T1000 (cell line): ENCODE results near the gene RFESD.
"Not testable (repeated sequence)": the region's sequence is repeated elsewhere in the genome, so short reads cannot be mapped to it uniquely, and the experiment has no call there.

Experiments
- DNase-seq: peaks from one replicate; lab custom pipeline; 2025; ENCODE audit warnings: mixed read lengths; lab: John Stamatoyannopoulos, UW

The RFESD gene

DNA sequence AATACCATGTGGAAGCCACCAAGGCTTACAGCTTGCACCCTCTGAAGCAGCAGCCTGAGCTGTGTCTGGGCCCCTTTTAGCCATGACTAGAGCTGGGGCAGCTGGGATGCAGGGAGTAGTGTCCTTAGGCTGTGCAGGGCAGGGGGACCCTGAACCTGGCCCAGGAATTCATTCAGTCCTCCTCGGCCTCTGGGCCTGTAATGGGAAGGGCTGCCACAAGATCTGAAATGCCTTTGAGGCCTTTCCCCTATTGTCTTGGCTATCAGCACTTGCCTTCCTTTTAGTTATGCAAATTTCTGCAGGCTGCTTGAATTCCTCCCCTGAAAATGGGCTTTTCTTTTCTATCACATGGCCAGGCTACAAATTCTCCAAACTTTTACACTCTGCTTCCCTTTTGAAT lies 17.6 kb upstream of the RFESD start:
- no peak for DNase-seq

GRCh38 chr5:95630394-95630917 lies 16.1 kb upstream of the RFESD start:
- DNase-seq, result no peak

- no peak for DNase-seq
Measured at GRCh38 chr5:95631255-95631958, 15.2 kb upstream of the RFESD start.

- no peak for DNase-seq
Measured at GRCh38 chr5:95631991-95632675, 14.4 kb upstream of the RFESD start.

DNA sequence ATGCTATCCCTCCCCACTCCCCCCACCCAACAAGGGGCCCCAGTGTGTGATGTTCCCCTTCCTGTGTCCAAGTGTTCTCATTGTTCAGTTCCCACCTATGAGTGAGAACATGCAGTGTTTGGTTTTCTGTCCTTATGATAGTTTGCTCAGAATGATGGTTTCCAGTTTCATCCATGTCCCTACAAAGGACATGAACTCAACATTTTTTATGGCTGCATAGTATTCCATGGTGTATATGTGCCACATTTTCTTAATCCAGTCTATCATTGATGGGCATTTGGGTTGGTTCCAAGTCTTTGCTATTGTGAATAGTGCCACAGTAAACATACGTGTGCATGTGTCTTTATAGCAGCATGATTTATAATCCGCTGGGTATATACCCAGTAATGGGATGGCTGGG lies 13.6 kb upstream of the RFESD start:
- not testable (repeated sequence) for DNase-seq

DNA sequence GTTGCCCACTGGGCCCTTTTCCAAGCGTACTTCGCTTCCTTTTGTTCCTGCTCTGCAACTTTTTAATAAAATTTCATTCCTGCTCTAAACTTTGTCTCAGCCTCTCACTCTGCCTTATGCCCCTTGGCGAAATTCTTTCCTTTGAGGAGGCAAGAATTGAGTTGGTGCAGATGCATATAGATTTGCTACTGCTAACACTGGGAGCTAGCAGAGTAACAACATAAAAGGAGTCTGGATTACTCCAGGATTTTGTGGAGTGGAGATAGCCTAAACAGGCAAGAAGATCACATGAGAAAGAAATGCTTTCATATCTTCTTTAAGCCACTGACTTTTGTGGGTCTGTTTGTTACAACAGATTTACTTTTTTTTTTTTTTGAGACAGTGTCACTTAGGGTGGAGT lies 12.9 kb upstream of the RFESD start:
- no peak for DNase-seq

DNA sequence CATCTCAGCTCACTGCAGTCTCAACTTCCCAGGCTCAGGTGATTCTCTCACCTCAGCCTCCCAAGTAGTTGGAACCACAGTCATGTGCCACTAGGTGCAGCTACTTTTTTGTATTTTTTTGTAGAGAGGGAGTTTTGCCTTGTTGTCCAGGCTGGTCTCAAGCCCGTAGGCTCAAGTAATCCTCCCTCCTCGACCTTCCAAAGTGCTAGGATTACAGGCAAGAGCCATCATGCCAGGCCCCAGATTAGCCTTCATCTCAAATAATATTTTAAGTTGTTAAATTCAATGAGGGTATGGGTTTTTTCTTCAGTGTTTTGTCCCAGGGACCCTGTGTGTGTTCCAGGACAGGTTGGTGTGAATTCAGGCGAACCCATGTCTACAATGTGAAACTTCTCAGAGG lies 12.5 kb upstream of the RFESD start:
- no peak for DNase-seq

GRCh38 chr5:95638632-95639031 lies 7.9 kb upstream of the RFESD start:
- DNase-seq, result no peak

DNA sequence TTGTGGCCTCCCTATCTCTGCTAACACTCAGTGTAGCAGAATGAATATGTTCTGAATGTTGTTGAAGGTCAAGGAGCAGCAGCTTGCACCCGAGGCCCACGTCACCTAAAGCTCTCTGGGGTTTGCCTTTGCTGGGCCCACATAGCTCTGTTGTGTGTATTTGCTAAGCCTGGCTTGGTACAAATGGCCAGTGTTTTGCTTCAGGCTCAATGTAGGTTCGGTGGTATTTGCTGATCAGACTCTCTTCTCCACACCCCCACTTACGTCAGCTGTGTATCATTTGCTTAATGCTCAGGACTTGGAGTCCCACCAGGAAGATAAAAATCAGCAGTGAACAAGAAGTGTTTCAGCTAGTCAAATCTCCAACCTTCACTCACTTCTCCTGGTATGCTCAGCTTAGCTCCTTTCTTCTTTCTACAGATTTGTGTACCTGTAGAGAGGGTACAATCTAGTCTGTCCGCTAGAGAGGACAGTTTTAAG lies 4.8 kb upstream of the RFESD start:
- DNase-seq, result no peak

DNA sequence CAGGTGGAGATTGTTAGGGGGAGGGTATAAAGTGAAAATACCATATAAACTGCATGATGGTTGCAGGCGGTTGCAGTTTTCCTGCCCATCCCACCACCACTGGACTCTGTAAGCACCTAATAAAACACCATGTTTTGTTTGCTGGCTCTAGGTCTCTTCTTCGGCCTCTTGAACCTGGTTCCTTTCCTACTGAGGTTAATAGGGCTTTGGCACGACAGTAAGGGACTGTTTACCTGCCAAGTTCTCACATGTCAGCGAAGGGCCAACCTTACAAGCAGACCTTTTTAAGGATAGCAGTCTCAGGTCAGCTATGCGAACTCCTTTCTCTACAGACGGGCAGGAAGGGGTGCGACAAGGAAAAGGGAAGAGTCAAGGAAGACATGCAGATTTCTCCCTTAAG lies 3.4 kb upstream of the RFESD start:
- no peak for DNase-seq

- peak; percentile 9 for DNase-seq
Measured at GRCh38 chr5:95644351-95645042, 2.1 kb upstream of the RFESD start.

DNA sequence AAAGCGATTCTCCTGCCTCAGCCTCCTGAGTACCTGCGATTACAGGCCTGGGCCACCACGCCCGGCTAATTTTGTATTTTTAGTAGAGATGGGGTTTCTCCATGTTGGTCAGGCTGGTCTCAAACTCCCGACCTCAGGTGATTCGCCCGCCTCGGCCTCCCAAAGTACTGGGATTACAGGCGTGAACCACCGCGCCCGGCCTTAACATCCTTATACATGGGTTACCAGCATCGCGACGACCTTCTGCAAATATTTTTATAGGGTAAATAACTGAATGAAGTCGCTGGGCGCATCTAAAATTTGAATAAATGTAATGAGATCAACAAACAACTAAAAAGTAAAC lies 380 bp upstream of the RFESD start:
- not testable (repeated sequence) for DNase-seq

DNA sequence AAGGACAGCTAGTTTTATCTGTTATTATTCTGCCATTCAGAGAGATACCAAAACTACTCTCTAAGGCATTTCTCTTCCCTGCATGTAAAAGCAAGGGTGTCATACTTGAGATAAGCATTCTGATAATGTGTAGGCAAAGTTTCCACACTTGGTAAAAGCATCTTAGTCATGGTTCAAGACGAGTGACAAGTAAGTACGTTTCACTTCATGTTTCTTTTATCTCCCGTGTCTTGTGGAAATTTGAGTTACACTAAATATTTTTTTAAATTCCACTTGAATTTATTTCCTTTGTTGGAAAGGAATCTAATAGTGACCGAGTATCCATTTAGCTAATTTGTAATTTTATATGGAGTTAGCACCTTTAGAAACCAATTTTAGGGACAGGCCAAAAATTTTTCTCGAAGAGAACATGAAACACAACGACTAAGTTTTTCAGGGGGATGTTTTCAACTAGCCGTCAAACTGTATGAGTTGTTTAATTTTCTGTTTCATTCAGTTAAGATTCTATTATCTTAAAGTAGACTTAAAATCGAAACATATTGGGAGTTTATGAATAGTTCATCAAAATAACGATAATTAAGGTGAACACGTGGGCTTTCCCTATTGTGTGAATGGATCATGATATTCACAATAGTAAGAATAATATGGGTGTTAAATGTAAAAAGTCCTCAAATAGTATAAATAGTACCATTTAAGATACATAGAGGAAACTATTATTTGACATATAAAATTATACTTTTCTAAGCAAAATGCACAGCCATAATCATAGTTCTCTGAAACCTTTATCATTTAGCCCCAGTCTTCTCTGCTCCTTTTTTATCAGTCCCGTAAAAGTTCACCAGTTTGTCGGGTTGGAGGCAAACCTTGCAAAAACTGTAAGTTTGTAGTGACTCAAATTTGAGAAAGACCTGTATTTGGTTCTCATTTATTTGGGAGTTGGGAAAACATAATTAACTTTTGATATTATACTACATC lies 1.6 kb downstream of the RFESD start:
- no peak for DNase-seq

- no peak for DNase-seq
Measured at GRCh38 chr5:95649274-95649673, 2.7 kb downstream of the RFESD start.

DNA sequence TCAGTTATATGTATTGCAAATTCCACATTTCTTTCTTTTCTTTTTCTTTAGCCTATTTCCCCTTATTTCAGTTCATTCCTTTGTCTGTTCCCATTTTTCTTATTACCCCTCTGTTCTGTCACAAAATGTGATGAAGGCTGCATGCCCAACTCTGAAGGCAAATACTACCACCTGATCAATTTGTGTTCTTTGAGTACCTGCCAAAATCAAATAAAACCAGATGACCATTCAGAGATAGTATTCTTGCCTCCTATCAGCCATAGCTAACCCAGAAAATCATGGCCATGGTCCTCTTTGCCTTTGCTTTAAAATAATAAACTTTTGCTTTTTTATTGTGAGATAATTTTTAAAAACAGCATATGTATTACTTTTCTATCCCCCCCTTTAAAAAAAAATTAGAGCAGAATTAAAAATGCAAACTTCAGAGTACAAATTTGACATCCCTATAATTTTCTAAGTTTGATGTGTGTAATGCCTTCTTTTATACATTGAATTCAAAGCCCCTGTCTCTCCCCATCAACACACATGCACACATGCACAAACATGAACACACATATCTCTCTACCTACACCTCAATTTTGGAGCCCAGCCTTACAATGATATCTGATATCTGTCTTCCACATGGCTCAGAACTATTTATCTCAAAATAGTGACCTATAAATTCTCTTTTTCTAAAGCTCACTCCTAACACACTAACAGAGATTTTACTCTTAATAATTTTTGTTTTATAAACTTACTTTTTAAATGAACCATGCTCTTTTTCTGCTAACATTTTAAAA lies 3.5 kb downstream of the RFESD start:
- no peak for DNase-seq

- DNase-seq, result no peak
Measured at GRCh38 chr5:95652849-95653248, 6.3 kb downstream of the RFESD start.

GRCh38 chr5:95654196-95654595 lies 7.6 kb downstream of the RFESD start:
- no peak for DNase-seq

DNA sequence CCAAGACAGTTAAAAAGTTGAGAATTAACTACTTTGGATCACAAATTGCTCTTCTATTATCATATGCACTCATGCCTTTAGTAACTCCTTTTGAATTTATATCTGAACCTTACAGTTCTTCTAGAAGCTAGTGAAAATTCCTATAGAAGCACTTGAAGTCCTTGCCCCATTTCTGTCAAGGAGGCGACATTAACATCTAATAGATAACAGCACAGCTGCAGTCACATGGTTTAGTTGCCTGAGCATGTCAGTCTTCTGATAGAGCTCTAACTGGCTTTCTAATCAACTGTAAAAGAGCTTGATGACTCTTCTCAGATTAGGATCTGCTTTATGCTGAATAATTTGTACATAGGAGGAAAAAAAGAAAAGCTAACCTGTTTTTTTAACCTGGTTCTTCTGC lies 9.0 kb downstream of the RFESD start:
- no peak for DNase-seq

DNA sequence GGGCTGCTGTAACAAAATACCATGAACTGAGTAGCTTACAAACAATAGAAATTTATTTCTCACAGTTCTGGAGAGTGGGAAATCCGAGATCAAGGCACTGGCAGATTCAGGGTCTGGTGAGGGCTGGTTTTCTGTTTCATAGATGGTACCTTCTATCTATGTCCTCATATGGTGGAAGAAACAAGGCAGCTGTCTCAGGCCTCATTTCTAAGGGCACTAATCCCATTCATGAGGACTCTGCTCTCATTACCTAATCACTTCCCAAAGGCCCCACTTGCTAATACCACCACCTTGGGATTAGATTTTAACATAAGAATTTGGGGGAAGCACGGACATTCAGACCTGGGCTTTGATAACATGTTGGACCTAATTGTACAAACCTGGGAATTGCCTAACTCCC lies 13.5 kb downstream of the RFESD start:
- DNase-seq, result no peak

GRCh38 chr5:95662946-95663345 lies 16.4 kb downstream of the RFESD start:
- no peak for DNase-seq

DNA sequence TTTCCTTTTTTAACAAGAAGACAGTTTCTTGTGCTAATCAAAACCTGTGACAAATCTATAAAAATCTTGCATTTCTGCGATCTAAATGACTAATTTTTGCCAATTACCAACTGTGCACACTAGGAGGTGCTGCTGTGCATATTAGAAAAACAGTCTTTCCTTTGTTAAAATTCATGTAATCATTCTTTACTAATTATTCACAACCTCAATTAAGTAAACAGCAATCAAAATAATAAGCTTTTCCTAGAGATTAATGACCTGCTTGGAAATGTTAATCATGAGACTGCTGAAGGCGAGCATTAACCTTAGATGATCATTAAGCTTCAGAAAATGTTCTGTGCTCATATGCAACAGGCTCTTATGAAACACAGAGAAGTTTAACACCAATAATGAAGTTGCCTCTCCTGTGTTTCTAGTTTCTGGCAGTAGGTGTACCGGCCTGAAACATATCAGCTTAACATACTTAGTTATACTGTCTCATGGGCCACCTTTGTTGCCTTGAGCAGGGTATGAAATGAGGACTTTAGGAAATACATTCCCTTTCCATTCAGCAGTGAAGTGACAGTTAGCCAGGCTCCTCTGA lies 17.7 kb downstream of the RFESD start:
- DNase-seq, result no peak
